HepG2 (cell line): Measurements from ENCODE around the gene VSIG2. TPM values are rescaled to one million over a fixed set of nuclear protein-coding genes. Genes with fewer than 3 reads are reported as not detected.
A peak's percentile ranks its signal among the peaks of the same experiment; 100 is the strongest.

ENCODE experiments used
- ATAC-seq: fragments of 200-7000 bp; cut with Tn5 transposase; 3 replicates; pipeline ENCODE4 v1.9.1; 2020; ENCODE audit warnings: mild to moderate bottlenecking, moderate library complexity
- BruUV-seq: library from RNA; stranded (reverse); fragments of 400-500 nt; replicated peaks from 2 replicates; lab custom pipeline; 2021; lab: Mats Ljungman, UMichigan
- CTCF ChIA-PET: fragments of 300-600 bp; formaldehyde crosslinking; extraction: SDS; loops from one replicate; lab custom pipeline; 2021; ENCODE audit warnings: low total read pairs, inconsistent platforms, low intra/inter-chr PET ratio; lab: Yijun Ruan, JAX
- POLR2A ChIA-PET: fragments of 350-600 bp; sonication (Branson Sonifier 250); formaldehyde crosslinking; loops from one replicate; lab custom pipeline; 2020; ENCODE audit warnings: antibody characterized with exemption, inconsistent platforms; lab: Yijun Ruan, JAX
- DNase-seq: peaks from one replicate; pipeline ENCODE4 v3.0.0-alpha.2; 2015; ENCODE audit warnings: low spot score
- FAIRE-seq: peaks from 3 replicates; lab custom pipeline; 2011; peaks lifted over from hg19 to GRCh38; lab: Jason Lieb, UNC
- H2AFZ ChIP-seq: one replicate; pipeline ENCODE4 v1.6.1; 2011; ENCODE audit warnings: low read length, inconsistent platforms
- H3K27ac ChIP-seq: fragments of 300-600 bp; 3 replicates; pipeline ENCODE4 v1.8.0; 2011; ENCODE audit warnings: mixed run types, mild to moderate bottlenecking, mixed read lengths, low read length, inconsistent platforms; ENCODE audit not compliant: insufficient read depth; ENCODE audit errors: extremely low read length
- H3K27me3 ChIP-seq, 2 experiments: fragments of 200-600 bp in 1 of 2; 2 replicates in 1 of 2; 3 replicates in 1 of 2; pipeline versions ENCODE4 v1.6.0 to v1.8.0; 2011; ENCODE audit warnings: low read length in 2 of 2, mild to moderate bottlenecking in 2 of 2, moderate library complexity in 2 of 2, inconsistent platforms in 1 of 2; ENCODE audit not compliant: insufficient read depth in 2 of 2, control insufficient read depth in 1 of 2
- H3K36me3 ChIP-seq, 2 experiments: fragments of 200-600 bp in 1 of 2; replicated peaks in 1 of 2; 2 replicates in 1 of 2; 3 replicates in 1 of 2; pipeline versions ENCODE4 v1.5.1 to v1.8.0; 2011; ENCODE audit warnings: low read length in 2 of 2, inconsistent platforms in 1 of 2; ENCODE audit not compliant: insufficient read depth in 2 of 2, control insufficient read depth in 1 of 2
- H3K4me1 ChIP-seq: 2 replicates; pipeline ENCODE4 v1.5.1; 2012; ENCODE audit warnings: low read length, inconsistent platforms; ENCODE audit not compliant: insufficient read depth
- H3K4me2 ChIP-seq: 2 replicates; pipeline ENCODE4 v1.6.0; 2011; ENCODE audit warnings: low read depth, low read length, inconsistent platforms
- H3K4me3 ChIP-seq, 3 experiments: fragments of 200-600 bp in 1 of 3; sonication (generic), shearing (Covaris generic) in 1 of 3; replicated peaks in 1 of 3; 2 replicates each; pipeline ENCODE4 v1.5.1; 2011 to 2016; ENCODE audit warnings: low read length in 3 of 3, inconsistent platforms in 2 of 3, low read depth in 2 of 3, mild to moderate bottlenecking in 2 of 3, control low read depth in 1 of 3, mixed read lengths in 1 of 3; ENCODE audit not compliant: insufficient read depth in 1 of 3
- H3K79me2 ChIP-seq: one replicate; pipeline ENCODE4 v1.6.1; 2011; ENCODE audit warnings: low read length, inconsistent platforms; ENCODE audit not compliant: insufficient read depth
- H3K9ac ChIP-seq: 2 replicates; pipeline ENCODE4 v1.6.0; 2011; ENCODE audit warnings: mild to moderate bottlenecking, low read depth, low read length, inconsistent platforms; ENCODE audit not compliant: insufficient read depth
- H3K9me3 ChIP-seq: 2 replicates; pipeline ENCODE4 v1.5.1; 2012; ENCODE audit warnings: mild to moderate bottlenecking, low read length
- H4K20me1 ChIP-seq: 2 replicates; pipeline ENCODE4 v1.6.0; 2011; ENCODE audit warnings: inconsistent platforms, mild to moderate bottlenecking, low read length, moderate library complexity; ENCODE audit not compliant: insufficient read depth
- NR2F6 ChIP-seq, 2 experiments: IDR thresholded peaks; 2 replicates each; pipeline ENCODE4 v1.6.1; 2016; ENCODE audit warnings: antibody characterized with exemption in 1 of 2, mild to moderate bottlenecking in 1 of 2
- STAG1 ChIP-seq: sonication (generic); formaldehyde crosslinking; IDR thresholded peaks from 2 replicates; pipeline ENCODE4 v1.4.0; 2020; ENCODE audit warnings: missing genetic modification reagents
- WGBS: methylation state at CpG from one replicate; pipeline ENCODE4 v1.1.6; 2017; ENCODE audit warnings: low lambda C conversion rate; 5-methylcytosine and 5-hydroxymethylcytosine counted together
- in situ Hi-C: cut with HindIII; loops from 2 replicates; pipeline ENCODE4 v1.10.0; 2017; ENCODE audit warnings: low pct_unique_long_range_greater_than_20kb; ENCODE audit not compliant: extremely low pct_ligation_motif_present
- intact Hi-C: fragments of 100-400 bp; cut with micrococcal nuclease; formaldehyde crosslinking; loops from one replicate; pipeline ENCODE4 v1.10.0; 2022; ENCODE audit not compliant: unreplicated experiment
- polyA plus RNA-seq, 8 experiments: library from polyadenylated mRNA; depleted of rRNA in 3 of 8; stranded (reverse) in 7 of 8; unstranded in 1 of 8; fragments of >200 nt; fragmentation: Illumina TruSeq in 4 of 8; extraction: Trizol in 4 of 8; gene quantifications; 2 replicates each; pipeline versions ENCODE4 v1.2.1 to v1.2.3, GENCODE V29; 2011 to 2016; ENCODE audit warnings: low read depth in 4 of 8, missing spikeins in 1 of 8, mixed read lengths in 1 of 8; ENCODE audit not compliant: insufficient read depth in 1 of 8
- total RNA-seq, 5 experiments: library from RNA; depleted of rRNA; stranded (reverse); fragments of >200 nt; fragmentation: Illumina TruSeq; extraction: Trizol; gene quantifications; 2 replicates each; pipeline ENCODE4 v1.2.3, GENCODE V29; 2016; ENCODE audit warnings: low read depth in 1 of 5
- TF ChIP-seq, protein P1 (sequence below): sonication (generic); formaldehyde crosslinking; IDR thresholded peaks from 2 replicates; pipeline ENCODE4 v1.5.0; 2020; ENCODE audit warnings: mild to moderate bottlenecking, missing genetic modification reagents, borderline replicate concordance
- TF ChIP-seq, protein P2 (sequence below): sonication (generic); formaldehyde crosslinking; IDR thresholded peaks from 2 replicates; pipeline ENCODE4 v1.5.0; 2020; ENCODE audit warnings: mild to moderate bottlenecking, missing genetic modification reagents, moderate library complexity
- TF ChIP-seq, protein P3 (sequence below): sonication (generic); formaldehyde crosslinking; IDR thresholded peaks from 2 replicates; pipeline ENCODE4 v1.5.1; 2020; ENCODE audit warnings: missing genetic modification reagents, mild to moderate bottlenecking, borderline replicate concordance

The VSIG2 gene
- total and polyA plus RNA-seq, 2 of the 13 experiments (the other 11 are each of a cell fraction or from before 2014, with no cell fraction given): 0.80 to 2.7 TPM

DNA sequence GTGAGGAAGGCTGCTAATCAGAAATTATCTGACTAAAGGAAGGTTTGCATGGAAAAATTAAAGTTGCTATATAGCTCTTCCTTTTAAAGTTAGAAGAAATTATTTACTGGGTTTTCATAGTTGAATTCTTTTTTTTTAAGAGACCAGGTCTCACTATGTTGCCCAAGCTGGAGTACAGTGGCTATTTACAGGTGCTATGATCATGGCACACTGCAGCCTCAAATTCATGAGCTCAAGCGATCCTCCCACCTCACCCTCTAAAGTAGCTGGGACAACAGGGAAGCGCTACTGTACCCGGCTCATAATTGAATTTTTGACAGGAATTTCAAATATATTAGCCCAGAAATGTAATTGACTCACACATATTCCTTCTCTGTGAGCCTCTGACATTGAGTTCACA, 44.3 kb upstream of the VSIG2 start (continued):
- TF ChIP-seq, protein P1, sequence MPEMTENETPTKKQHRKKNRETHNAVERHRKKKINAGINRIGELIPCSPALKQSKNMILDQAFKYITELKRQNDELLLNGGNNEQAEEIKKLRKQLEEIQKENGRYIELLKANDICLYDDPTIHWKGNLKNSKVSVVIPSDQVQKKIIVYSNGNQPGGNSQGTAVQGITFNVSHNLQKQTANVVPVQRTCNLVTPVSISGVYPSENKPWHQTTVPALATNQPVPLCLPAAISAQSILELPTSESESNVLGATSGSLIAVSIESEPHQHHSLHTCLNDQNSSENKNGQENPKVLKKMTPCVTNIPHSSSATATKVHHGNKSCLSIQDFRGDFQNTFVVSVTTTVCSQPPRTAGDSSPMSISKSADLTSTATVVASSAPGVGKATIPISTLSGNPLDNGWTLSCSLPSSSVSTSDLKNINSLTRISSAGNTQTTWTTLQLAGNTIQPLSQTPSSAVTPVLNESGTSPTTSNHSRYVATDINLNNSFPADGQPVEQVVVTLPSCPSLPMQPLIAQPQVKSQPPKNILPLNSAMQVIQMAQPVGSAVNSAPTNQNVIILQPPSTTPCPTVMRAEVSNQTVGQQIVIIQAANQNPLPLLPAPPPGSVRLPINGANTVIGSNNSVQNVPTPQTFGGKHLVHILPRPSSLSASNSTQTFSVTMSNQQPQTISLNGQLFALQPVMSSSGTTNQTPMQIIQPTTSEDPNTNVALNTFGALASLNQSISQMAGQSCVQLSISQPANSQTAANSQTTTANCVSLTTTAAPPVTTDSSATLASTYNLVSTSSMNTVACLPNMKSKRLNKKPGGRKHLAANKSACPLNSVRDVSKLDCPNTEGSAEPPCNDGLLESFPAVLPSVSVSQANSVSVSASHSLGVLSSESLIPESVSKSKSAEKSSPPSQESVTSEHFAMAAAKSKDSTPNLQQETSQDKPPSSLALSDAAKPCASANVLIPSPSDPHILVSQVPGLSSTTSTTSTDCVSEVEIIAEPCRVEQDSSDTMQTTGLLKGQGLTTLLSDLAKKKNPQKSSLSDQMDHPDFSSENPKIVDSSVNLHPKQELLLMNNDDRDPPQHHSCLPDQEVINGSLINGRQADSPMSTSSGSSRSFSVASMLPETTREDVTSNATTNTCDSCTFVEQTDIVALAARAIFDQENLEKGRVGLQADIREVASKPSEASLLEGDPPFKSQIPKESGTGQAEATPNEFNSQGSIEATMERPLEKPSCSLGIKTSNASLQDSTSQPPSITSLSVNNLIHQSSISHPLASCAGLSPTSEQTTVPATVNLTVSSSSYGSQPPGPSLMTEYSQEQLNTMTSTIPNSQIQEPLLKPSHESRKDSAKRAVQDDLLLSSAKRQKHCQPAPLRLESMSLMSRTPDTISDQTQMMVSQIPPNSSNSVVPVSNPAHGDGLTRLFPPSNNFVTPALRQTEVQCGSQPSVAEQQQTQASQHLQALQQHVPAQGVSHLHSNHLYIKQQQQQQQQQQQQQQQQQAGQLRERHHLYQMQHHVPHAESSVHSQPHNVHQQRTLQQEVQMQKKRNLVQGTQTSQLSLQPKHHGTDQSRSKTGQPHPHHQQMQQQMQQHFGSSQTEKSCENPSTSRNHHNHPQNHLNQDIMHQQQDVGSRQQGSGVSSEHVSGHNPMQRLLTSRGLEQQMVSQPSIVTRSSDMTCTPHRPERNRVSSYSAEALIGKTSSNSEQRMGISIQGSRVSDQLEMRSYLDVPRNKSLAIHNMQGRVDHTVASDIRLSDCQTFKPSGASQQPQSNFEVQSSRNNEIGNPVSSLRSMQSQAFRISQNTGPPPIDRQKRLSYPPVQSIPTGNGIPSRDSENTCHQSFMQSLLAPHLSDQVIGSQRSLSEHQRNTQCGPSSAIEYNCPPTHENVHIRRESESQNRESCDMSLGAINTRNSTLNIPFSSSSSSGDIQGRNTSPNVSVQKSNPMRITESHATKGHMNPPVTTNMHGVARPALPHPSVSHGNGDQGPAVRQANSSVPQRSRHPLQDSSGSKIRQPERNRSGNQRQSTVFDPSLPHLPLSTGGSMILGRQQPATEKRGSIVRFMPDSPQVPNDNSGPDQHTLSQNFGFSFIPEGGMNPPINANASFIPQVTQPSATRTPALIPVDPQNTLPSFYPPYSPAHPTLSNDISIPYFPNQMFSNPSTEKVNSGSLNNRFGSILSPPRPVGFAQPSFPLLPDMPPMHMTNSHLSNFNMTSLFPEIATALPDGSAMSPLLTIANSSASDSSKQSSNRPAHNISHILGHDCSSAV (CRISPR knock-in tag): no peak

GRCh38 chr11:124793466-124794278, 41.6 kb upstream of the VSIG2 start:
- ChIA-PET POLR2A (interaction anchor here (2.2 to 3.1 kb wide), 2 partner anchors 47 to 171 kb away, joined by 6 to 8 read pairs; partner anchors contain the start of gene TBRG1), CTCF (interaction anchor here (0.8 to 3.1 kb wide), 4 partner anchors 31 to 124 kb away, joined by 3 to 24 read pairs (median 9); partner anchors contain the start of gene ESAM)
- Histone ChIP-seq H3K79me2 (peaks cover 97% of the 10 kb centered on the region), H3K9ac (no peak overlapping the region), H3K9me3 (no peaks in the 10 kb centered on the region), H2AFZ (no peak overlapping the region), H3K27ac (no peak overlapping the region), H3K4me3 (no peak overlapping the region), H3K36me3 (no peaks in the 10 kb centered on the region), H4K20me1 (peaks cover 40% of the 10 kb centered on the region), H3K4me1 (peaks cover 37% of the 10 kb centered on the region), H3K27me3 (no peaks in the 10 kb centered on the region), H3K4me2 (no peak overlapping the region)
- FAIRE-seq (no peak), DNase-seq (peak; percentile 51), ATAC-seq (peak; percentile 69)
- in situ Hi-C loops: no loop called here
- WGBS: 97% methylated on average over 2 of the region's 2 CpGs
- BruUV-seq: no TSS peak
- intact Hi-C loops: loop anchor here (1.0 to 10.0 kb wide), 3 partner anchors 31 to 124 kb away; partner anchors contain the start of gene ESAM
- TF ChIP-seq STAG1 (CRISPR knock-in tag) (peak; percentile 44), NR2F6 (IDR thresholded peaks at IDR 0.05) (0 out of 2 replicates have a peak, but pooled peaks have one; percentile 14), NR2F6 (CRISPR knock-in tag; IDR thresholded peaks at IDR 0.05) (no peak)
- TF ChIP-seq, protein P2, sequence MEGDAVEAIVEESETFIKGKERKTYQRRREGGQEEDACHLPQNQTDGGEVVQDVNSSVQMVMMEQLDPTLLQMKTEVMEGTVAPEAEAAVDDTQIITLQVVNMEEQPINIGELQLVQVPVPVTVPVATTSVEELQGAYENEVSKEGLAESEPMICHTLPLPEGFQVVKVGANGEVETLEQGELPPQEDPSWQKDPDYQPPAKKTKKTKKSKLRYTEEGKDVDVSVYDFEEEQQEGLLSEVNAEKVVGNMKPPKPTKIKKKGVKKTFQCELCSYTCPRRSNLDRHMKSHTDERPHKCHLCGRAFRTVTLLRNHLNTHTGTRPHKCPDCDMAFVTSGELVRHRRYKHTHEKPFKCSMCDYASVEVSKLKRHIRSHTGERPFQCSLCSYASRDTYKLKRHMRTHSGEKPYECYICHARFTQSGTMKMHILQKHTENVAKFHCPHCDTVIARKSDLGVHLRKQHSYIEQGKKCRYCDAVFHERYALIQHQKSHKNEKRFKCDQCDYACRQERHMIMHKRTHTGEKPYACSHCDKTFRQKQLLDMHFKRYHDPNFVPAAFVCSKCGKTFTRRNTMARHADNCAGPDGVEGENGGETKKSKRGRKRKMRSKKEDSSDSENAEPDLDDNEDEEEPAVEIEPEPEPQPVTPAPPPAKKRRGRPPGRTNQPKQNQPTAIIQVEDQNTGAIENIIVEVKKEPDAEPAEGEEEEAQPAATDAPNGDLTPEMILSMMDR (CRISPR knock-in tag): peak; percentile 61
- TF ChIP-seq, protein P3, sequence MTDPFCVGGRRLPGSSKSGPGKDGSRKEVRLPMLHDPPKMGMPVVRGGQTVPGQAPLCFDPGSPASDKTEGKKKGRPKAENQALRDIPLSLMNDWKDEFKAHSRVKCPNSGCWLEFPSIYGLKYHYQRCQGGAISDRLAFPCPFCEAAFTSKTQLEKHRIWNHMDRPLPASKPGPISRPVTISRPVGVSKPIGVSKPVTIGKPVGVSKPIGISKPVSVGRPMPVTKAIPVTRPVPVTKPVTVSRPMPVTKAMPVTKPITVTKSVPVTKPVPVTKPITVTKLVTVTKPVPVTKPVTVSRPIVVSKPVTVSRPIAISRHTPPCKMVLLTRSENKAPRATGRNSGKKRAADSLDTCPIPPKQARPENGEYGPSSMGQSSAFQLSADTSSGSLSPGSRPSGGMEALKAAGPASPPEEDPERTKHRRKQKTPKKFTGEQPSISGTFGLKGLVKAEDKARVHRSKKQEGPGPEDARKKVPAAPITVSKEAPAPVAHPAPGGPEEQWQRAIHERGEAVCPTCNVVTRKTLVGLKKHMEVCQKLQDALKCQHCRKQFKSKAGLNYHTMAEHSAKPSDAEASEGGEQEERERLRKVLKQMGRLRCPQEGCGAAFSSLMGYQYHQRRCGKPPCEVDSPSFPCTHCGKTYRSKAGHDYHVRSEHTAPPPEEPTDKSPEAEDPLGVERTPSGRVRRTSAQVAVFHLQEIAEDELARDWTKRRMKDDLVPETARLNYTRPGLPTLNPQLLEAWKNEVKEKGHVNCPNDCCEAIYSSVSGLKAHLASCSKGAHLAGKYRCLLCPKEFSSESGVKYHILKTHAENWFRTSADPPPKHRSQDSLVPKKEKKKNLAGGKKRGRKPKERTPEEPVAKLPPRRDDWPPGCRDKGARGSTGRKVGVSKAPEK: no peak
